Erythroblast (primary cell): ENCODE results near the gene GRB7.

Source experiments
- GATA1 ChIP-seq: IDR thresholded peaks from 2 replicates; pipeline ENCODE4 v1.6.1; 2011; ENCODE audit warnings: low read depth, mild to moderate bottlenecking, control low read depth, low read length, moderate library complexity
- POLR2A ChIP-seq: IDR thresholded peaks from 2 replicates; pipeline ENCODE4 v1.6.1; 2011; ENCODE audit warnings: mild to moderate bottlenecking, low read length

DNA sequence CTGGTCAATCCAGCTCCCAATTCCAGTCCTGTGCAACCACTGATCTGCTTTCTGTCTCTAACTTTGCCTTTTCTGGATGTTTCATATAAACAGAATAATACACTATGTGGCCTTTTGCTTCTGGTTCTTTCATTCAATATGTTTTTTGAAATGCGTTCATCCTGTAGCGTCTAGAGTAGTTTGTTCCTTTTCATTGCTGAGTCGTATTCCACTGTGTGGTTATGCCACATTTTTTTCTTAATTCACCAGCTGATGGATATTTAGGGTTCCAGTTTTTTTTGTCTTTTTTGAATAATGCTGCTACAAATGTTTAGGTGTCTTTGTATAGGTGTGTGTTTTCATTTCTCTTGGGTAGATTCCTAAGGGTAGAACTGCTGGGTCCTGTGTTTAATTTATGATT is 5.2 kb upstream of the GRB7 start:
- TF ChIP-seq POLR2A (no peak), GATA1 (no peak)
